NCI-H774 (cell line): ENCODE results near the gene SFXN3.

Experiments used
- DNase-seq: peaks from one replicate; lab custom pipeline; 2025; lab: John Stamatoyannopoulos, UW

Gene SFXN3

DNA sequence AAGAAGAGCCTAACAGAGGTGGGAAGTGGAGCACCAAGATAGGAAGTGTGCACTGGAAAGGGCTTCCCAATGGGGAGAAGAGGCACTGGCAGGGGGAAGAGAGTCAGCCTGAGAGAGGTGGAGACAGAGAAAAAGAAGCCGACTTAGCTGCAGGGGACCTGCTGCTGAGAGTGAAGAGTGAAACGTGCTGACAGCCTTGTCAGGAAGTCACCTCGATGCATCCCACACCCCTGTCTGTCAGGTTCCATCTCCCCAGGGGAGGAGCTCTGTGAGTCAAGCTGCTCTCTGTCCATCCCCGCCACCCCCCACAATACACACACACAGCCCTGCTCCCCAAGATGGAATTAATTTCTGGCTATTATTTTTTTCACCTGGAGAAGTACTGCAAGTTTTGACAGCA, 44.7 kb downstream of the SFXN3 start:
- DNase-seq, result no peak

DNA sequence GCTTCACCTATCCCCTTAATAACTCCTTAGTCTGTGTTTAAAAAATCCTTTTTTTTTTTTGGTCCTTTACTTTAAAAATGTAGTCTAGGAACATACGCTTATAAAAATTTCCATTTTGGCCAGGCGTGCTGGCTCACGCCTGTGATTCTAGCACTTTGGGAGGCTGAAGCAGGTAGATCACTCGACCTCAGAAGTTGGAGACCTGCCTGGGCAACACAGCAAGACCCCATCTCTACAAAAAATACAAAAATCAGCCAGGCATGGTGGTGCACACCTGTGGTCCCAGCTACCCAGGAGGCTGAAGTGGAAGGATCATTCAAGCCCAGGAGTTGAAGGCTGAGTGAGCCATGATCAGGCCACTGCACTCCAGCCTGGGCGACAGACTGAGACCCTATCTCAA, 45.6 kb downstream of the SFXN3 start:
- DNase-seq, result no peak

DNA sequence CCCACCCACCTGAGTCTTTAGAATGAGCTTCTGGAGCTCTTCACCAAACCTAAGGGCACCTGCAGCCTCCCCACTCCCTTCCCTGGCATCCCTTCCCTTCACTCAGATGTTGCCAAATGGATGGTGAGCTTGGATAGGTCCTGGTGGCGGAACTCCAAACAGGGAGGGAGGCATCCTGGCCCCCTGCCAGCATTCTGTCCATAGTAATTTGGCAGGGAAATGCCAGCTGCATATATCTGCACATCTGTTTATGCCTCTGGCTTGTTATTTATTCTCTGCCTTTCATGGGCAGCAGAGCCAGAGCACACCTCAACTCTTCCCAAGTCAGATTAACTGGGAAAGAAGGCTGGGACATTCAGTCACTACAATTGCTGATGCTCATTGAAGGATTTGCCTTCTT, 48.8 kb downstream of the SFXN3 start:
- DNase-seq, result no peak

DNA sequence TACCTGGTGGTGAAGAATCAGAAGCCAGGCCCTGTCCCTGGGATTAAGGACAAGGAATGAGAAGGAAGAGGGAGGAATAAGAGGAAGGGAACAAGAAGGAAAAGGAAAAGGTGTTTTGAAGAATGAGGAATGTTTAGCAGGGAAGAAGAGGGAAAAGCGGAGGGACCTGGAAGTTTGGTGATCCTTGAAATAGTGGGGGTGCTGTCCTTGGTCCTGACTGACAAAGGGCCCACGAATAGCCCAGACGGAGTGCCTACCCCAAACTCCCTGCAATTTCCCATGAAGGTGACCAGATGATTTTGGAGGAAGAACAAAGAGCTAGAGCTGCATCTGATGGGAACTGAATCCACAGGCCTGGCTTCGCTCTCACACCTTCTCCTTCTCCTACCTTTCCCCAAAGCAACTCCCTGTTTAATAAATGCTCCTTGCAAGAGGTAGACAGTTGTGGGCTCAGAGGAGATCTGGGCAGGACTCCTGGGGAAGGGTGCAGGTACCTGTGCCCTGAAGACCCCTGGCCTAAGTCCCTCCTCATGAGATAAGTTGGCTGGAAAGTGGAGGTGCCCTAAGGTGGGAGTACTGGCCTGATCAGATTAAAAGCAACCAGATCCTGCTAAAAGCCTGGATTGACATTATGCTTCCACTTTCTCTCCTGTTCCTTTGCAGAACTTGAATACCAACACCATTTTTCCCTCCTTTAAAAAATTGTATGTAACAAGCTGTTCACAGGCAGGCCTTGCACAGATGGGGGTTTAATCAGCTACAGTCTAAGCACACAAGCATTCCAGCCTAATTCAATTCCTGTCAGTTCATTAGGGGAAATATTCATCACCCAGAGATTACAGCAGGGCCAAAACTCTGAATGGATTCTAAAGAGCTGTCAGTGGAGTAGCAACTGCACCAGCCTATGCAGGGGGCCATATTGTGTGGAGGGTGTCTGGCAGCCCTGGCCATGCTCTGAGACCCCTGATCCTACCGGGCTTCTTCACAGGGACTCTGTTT, 50.2 kb downstream of the SFXN3 start:
- DNase-seq, result no peak

DNA sequence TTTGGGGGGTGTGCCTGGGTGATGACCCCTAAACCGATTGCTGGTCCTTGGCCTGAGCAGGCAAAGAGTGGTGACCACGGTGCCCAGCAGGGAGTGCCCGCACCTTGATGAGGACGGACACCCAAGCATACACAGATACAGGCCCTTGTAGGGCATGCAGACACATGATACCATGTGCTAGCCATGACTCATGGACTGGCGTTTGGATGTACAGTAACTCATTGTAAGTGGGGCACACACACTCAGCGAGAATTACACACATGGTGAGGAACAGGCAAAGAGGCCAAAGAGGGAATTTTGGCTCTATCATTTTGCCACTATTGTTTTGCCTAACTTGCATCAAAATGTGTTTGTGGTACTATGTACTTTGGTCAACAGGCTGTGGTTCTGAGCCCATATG, 54.8 kb downstream of the SFXN3 start:
- no peak for DNase-seq

GRCh38 chr10:101087376-101087775, 56.3 kb downstream of the SFXN3 start:
- no peak for DNase-seq

DNA sequence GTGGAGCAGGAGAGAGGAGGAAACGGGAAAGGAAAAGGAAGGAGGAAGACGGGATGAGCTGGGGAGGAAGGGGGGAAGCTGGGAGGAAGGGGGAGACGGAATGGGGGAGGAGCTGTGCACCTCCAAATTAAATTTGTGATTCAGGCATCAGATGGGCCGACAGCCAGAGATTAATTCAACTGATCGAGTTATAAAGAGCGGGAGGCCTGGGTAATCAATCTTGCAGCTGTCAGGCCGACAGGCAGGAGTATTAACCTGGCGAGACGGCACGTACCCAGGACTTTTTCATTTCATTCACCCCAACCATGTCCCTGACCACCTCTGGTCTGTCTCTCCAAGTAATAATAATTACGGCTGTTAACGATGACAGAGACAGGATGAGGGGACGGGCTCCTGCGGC, 56.9 kb downstream of the SFXN3 start:
- DNase-seq, result no peak

DNA sequence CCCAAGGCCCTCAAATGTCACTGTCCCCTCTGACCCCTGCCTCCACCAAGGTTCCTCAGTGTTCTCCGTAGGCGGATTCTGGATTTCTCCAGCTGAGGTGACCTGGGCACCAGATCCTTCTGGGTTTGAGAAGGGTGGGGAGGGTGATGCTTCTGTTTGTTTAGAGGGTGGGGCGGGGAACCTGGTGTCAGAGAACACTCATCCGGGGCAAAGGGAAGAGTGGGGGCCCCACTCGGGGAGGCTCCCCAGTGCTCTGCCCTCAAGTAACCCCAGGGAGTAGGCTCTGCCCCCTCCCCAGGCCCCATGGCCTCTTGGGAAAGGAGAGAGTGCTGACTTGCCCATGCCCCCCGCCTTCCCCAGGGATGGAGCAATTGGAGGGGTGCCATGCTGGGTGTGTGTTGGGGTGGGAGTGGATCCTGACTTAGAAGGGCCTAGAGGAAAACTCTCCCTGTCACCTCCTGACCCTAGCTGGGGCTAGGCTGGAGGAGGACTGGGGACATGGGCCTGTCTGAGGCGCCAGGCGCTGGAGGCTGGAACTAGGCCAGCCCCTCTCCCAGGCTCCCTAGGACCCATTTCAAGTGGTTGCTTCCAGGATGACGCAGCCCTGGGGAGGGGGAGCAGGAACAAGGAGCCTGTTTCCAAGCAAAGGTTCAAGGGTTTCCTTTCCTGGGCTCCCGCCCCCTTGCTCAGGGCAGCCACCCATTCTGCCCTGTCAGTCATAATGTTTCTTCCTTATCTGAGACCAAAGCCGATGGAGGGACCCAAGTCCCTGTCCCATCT, 58.7 kb downstream of the SFXN3 start:
- DNase-seq, result no peak

DNA sequence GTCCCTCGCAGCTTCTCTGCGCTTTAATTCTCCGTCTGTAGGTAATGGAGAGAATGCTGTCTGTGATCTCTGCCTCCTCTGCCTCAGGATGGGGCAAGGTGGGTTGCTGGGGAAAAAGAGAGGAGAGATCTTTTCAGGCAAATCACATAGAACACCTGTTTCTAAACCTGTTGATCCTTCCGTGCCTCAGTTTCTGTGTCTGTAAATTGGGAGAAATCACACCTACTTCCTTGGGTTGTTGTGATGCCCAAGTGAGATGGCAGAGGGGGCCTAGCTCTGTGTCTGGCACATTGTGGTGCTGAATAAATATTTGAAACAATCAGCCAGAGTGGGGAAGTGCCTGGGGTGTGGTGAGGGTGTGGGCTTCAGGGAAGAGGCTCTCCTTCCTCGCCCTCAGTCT, 59.6 kb downstream of the SFXN3 start:
- DNase-seq, result no peak
